Liver (tissue), 9 donors: ENCODE results near the gene CLK3. TPM values are rescaled to one million over a fixed set of nuclear protein-coding genes. Genes with fewer than 3 reads are reported as not detected.
A peak's percentile ranks its signal among the peaks of the same experiment; 100 is the strongest.

Experiments
- DNase-seq: peaks from one replicate; pipeline ENCODE4 v3.0.0-alpha.2; 2017; ENCODE audit warnings: low spot score
- H3K27ac ChIP-seq, 2 donors: one replicate each; pipeline ENCODE4 v1.7.0; 2013; ENCODE audit warnings: inconsistent platforms in 2 of 2, low read length in 2 of 2, control low read depth in 1 of 2, low read depth in 1 of 2, mild to moderate bottlenecking in 1 of 2
- H3K27me3 ChIP-seq, 4 donors: one replicate each; pipeline versions ENCODE4 v1.6.1 to v1.7.0; 2013; ENCODE audit warnings: low read length in 3 of 4, inconsistent platforms in 1 of 4, mild to moderate bottlenecking in 1 of 4, moderate library complexity in 1 of 4; ENCODE audit not compliant: control insufficient read depth in 4 of 4, insufficient read depth in 4 of 4
- H3K36me3 ChIP-seq, 4 donors: one replicate each; pipeline versions ENCODE4 v1.6.1 to v1.7.0; 2013; ENCODE audit warnings: low read length in 3 of 4, mild to moderate bottlenecking in 3 of 4, low read depth in 1 of 4, moderate library complexity in 1 of 4; ENCODE audit not compliant: control insufficient read depth in 4 of 4, insufficient read depth in 3 of 4
- H3K4me1 ChIP-seq, 4 donors: one replicate each; pipeline versions ENCODE4 v1.6.1 to v1.7.0; 2013; ENCODE audit warnings: low read length in 3 of 4, mild to moderate bottlenecking in 3 of 4, moderate library complexity in 1 of 4; ENCODE audit not compliant: control insufficient read depth in 4 of 4, insufficient read depth in 4 of 4
- H3K4me3 ChIP-seq, 3 donors: one replicate each; pipeline versions ENCODE4 v1.6.1 to v1.7.0; 2013; ENCODE audit warnings: low read length in 3 of 3, control low read depth in 1 of 3, low read depth in 1 of 3, mild to moderate bottlenecking in 1 of 3
- H3K9ac ChIP-seq, 2 donors: one replicate each; pipeline ENCODE4 v1.7.0; 2013; ENCODE audit warnings: low read length in 2 of 2, mild to moderate bottlenecking in 2 of 2, moderate library complexity in 2 of 2, control low read depth in 1 of 2, low read depth in 1 of 2
- H3K9me3 ChIP-seq, 4 donors: one replicate each; pipeline versions ENCODE4 v1.6.1 to v1.7.0; 2013; ENCODE audit warnings: low read length in 3 of 4; ENCODE audit not compliant: control insufficient read depth in 4 of 4
- EGR1 ChIP-seq, 2 donors: IDR thresholded peaks; 2 replicates each; pipeline ENCODE4 v1.6.1; 2016 to 2018; ENCODE audit warnings: antibody characterized with exemption in 2 of 2, low read depth in 2 of 2
- FOXA1 ChIP-seq: IDR thresholded peaks from 2 replicates; pipeline ENCODE4 v1.6.1; 2016; ENCODE audit warnings: antibody characterized with exemption
- FOXA2 ChIP-seq: IDR thresholded peaks from 2 replicates; pipeline ENCODE4 v1.6.1; 2016; ENCODE audit warnings: antibody characterized with exemption
- GABPA ChIP-seq, 2 donors: IDR thresholded peaks in 1 of 2; conservative IDR thresholded peaks in 1 of 2; 2 replicates each; pipeline ENCODE4 v1.6.1; 2016; ENCODE audit warnings: antibody characterized with exemption in 2 of 2, mild to moderate bottlenecking in 1 of 2, moderate library complexity in 1 of 2
- HNF4A ChIP-seq, 2 donors: conservative IDR thresholded peaks; 2 replicates each; pipeline ENCODE4 v1.6.1; 2016; ENCODE audit warnings: antibody characterized with exemption in 2 of 2, mild to moderate bottlenecking in 2 of 2
- HNF4G ChIP-seq: IDR thresholded peaks from 2 replicates; pipeline ENCODE4 v1.6.1; 2016; ENCODE audit warnings: antibody characterized with exemption
- JUND ChIP-seq, 2 donors: IDR thresholded peaks; 2 replicates each; pipeline ENCODE4 v1.6.1; 2016; ENCODE audit warnings: antibody characterized with exemption in 2 of 2
- NR2F2 ChIP-seq: IDR thresholded peaks from 2 replicates; pipeline ENCODE4 v1.6.1; 2016; ENCODE audit warnings: antibody characterized with exemption
- RAD21 ChIP-seq, 2 donors: IDR thresholded peaks; 2 replicates each; pipeline ENCODE4 v1.6.1; 2016; ENCODE audit warnings: antibody characterized with exemption in 2 of 2, mild to moderate bottlenecking in 2 of 2
- RXRA ChIP-seq, 2 donors: IDR thresholded peaks; 2 replicates each; pipeline ENCODE4 v1.6.1; 2017 to 2018; ENCODE audit warnings: antibody characterized with exemption in 2 of 2, mild to moderate bottlenecking in 1 of 2
- SP1 ChIP-seq: IDR thresholded peaks from 2 replicates; pipeline ENCODE4 v1.6.1; 2018; ENCODE audit warnings: antibody characterized with exemption, mild to moderate bottlenecking
- TAF1 ChIP-seq: conservative IDR thresholded peaks from 2 replicates; pipeline ENCODE4 v1.6.1; 2016; ENCODE audit warnings: antibody characterized with exemption, mild to moderate bottlenecking
- YY1 ChIP-seq: IDR thresholded peaks from 2 replicates; pipeline ENCODE4 v1.6.1; 2016; ENCODE audit warnings: antibody characterized with exemption, mild to moderate bottlenecking
- WGBS: extraction: QIAGEN DNeasy Blood & Tissue Kit; methylation state at CpG from one replicate; pipeline ENCODE4 v1.1.7; 2013; 5-methylcytosine and 5-hydroxymethylcytosine counted together
- polyA plus RNA-seq, 2 donors: library from polyadenylated mRNA; stranded (reverse) in 1 of 2; unstranded in 1 of 2; fragments of 200-250 nt in 1 of 2; fragments of >200 nt in 1 of 2; fragmentation: Nextera tagmentation in 1 of 2; extraction: Ambion mirVana in 1 of 2; gene quantifications; one replicate each; pipeline versions ENCODE4 v1.2.1 to v1.2.3, GENCODE V29; 2013 to 2015
- total RNA-seq, 2 donors: library from RNA; depleted of rRNA; stranded (reverse); fragments of >200 nt; gene quantifications; one replicate each; pipeline ENCODE4 v1.2.3, GENCODE V29; 2014
- TF ChIP-seq, protein P1 (sequence below): IDR thresholded peaks from 2 replicates; pipeline ENCODE4 v1.6.1; 2016; ENCODE audit warnings: antibody characterized with exemption
- TF ChIP-seq, protein P2 (sequence below): IDR thresholded peaks from 2 replicates; pipeline ENCODE4 v1.6.1; 2016; ENCODE audit warnings: antibody characterized with exemption, mild to moderate bottlenecking
- TF ChIP-seq, protein P3 (sequence below): fragments of 150-350 bp; IDR thresholded peaks from 2 replicates; pipeline ENCODE4 v1.5.1; 2017; ENCODE audit warnings: improper control_type of control experiment, low read depth, low read length; ENCODE audit not compliant: missing input control
- TF ChIP-seq, protein P4 (sequence below): IDR thresholded peaks from 2 replicates; pipeline ENCODE4 v1.6.1; 2016; ENCODE audit warnings: antibody characterized with exemption
- TF ChIP-seq, protein P5 (sequence below): IDR thresholded peaks from 2 replicates; pipeline ENCODE4 v1.6.1; 2016; ENCODE audit warnings: antibody characterized with exemption
- donor health status: healthy.
- donor health status: healthy.
- donor health status: healthy.
- donor health status: healthy.
- donor health status: healthy.

CLK3 gene
- total and polyA plus RNA-seq, 4 donors = 20.1 to 66.8 (median 28.4) TPM

DNA sequence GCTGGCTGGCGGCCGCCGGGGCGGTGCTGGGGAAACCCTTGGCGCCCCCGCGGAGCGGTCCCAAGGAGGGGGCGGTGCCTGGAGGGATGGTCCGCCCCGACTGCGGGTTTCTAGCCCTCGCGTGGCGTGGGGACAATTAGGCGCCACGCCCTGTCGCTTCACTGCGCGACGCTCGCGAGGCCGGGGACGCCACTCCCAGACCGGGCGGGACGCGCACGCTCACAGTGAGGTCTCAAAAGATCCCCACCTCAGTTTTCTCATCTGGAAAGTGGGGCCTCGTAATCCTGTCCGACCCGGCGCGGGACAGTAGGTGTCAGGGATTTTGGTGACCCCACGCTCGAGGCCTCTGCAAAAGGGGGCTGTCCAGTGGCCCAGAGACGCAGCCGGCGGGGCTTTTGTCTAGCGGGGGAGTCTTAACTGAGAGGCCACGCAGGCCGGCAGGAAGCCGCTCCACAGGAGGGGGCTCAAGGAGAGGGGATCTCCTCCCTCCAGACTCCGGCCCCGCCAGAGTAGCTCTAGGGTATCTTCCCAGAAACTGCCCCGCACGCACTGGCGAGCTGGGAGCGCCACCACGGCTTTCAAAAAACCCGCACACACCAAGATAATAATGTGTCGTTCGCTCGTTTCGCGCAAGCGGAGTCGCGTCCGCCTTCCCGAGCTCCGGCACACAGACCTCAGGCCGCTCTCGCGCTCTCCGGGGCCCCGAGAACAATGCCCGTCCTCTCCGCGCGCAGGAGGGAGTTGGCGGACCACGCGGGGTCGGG lies 710 bp upstream of the CLK3 start:
- peak overlapping the region; percentile 58 to 69 for H3K9ac ChIP-seq
- under 1% methylated on average over 76 of the region's 76 CpGs for WGBS
- H3K27ac ChIP-seq = peak overlapping the region; percentile 92 to 95
- peaks cover 0 to 9% (median 4%) of the 10 kb centered on the region in 4 donors for H3K36me3 ChIP-seq
- H3K4me1 ChIP-seq = peaks cover 9 to 35% (median 27%) of the 10 kb centered on the region in 4 donors
- peak overlapping the region; percentile 38 to 79 (median 76) for H3K4me3 ChIP-seq
- H3K27me3 ChIP-seq = no peaks in the 10 kb centered on the region
- DNase-seq = peak; percentile 92
- peak in 1 of 2 donors; percentile 14 for TF ChIP-seq HNF4A (conservative IDR thresholded peaks at IDR 0.05)
- peak in 1 of 2 donors; percentile 26 for TF ChIP-seq EGR1 (IDR thresholded peaks at IDR 0.05; ENCODE audit: low read depth in 2 of 2)
- no peak for TF ChIP-seq NR2F2
- H3K9me3 ChIP-seq = no peaks in the 10 kb centered on the region

DNA sequence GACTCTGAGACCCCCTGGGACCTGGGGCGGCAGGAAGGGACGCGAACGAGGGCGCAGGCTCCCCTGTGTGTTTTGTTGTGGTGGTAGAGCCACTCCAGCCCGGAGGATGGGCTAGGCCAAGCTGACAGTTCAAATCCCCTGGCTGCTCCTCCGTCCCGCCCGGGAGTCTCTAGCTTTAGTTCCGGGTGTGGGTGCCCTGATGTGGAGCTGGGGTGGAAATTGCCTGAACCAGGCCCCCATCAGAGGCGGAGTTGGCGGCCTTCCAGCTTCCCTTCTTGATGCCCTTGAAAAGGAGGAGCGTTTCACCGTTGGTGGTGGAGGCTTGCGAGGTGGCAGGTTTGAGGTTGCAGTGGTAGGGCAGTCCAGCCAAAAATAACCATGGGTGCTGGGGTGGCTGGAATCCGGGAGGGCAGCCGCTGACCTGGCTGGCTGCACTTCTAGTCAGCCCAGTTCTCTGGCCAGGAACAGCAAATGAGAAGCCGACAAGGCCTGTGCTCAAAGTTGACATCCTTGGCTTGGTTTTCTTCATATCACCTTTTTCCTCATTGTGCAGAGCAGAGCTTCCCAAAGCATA lies 817 bp downstream of the CLK3 start:
- H3K27ac ChIP-seq = peak overlapping the region; percentile 92 to 95
- peak; percentile 88 for DNase-seq
- H3K9me3 ChIP-seq = no peaks in the 10 kb centered on the region
- peak in 1 of 2 donors; percentile 45 for TF ChIP-seq HNF4A (conservative IDR thresholded peaks at IDR 0.05)
- TF ChIP-seq, protein P1, sequence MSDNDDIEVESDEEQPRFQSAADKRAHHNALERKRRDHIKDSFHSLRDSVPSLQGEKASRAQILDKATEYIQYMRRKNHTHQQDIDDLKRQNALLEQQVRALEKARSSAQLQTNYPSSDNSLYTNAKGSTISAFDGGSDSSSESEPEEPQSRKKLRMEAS = no peak
- peak; percentile 38 for TF ChIP-seq SP1
- TF ChIP-seq JUND (IDR thresholded peaks at IDR 0.05) = no peak
- TF ChIP-seq EGR1 (IDR thresholded peaks at IDR 0.05; ENCODE audit: low read depth in 2 of 2) = no peak
- TF ChIP-seq, protein P2, sequence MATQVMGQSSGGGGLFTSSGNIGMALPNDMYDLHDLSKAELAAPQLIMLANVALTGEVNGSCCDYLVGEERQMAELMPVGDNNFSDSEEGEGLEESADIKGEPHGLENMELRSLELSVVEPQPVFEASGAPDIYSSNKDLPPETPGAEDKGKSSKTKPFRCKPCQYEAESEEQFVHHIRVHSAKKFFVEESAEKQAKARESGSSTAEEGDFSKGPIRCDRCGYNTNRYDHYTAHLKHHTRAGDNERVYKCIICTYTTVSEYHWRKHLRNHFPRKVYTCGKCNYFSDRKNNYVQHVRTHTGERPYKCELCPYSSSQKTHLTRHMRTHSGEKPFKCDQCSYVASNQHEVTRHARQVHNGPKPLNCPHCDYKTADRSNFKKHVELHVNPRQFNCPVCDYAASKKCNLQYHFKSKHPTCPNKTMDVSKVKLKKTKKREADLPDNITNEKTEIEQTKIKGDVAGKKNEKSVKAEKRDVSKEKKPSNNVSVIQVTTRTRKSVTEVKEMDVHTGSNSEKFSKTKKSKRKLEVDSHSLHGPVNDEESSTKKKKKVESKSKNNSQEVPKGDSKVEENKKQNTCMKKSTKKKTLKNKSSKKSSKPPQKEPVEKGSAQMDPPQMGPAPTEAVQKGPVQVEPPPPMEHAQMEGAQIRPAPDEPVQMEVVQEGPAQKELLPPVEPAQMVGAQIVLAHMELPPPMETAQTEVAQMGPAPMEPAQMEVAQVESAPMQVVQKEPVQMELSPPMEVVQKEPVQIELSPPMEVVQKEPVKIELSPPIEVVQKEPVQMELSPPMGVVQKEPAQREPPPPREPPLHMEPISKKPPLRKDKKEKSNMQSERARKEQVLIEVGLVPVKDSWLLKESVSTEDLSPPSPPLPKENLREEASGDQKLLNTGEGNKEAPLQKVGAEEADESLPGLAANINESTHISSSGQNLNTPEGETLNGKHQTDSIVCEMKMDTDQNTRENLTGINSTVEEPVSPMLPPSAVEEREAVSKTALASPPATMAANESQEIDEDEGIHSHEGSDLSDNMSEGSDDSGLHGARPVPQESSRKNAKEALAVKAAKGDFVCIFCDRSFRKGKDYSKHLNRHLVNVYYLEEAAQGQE = no peak
- TF ChIP-seq, protein P3, sequence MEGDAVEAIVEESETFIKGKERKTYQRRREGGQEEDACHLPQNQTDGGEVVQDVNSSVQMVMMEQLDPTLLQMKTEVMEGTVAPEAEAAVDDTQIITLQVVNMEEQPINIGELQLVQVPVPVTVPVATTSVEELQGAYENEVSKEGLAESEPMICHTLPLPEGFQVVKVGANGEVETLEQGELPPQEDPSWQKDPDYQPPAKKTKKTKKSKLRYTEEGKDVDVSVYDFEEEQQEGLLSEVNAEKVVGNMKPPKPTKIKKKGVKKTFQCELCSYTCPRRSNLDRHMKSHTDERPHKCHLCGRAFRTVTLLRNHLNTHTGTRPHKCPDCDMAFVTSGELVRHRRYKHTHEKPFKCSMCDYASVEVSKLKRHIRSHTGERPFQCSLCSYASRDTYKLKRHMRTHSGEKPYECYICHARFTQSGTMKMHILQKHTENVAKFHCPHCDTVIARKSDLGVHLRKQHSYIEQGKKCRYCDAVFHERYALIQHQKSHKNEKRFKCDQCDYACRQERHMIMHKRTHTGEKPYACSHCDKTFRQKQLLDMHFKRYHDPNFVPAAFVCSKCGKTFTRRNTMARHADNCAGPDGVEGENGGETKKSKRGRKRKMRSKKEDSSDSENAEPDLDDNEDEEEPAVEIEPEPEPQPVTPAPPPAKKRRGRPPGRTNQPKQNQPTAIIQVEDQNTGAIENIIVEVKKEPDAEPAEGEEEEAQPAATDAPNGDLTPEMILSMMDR = no peak
- no peak for TF ChIP-seq HNF4G
- TF ChIP-seq, protein P4, sequence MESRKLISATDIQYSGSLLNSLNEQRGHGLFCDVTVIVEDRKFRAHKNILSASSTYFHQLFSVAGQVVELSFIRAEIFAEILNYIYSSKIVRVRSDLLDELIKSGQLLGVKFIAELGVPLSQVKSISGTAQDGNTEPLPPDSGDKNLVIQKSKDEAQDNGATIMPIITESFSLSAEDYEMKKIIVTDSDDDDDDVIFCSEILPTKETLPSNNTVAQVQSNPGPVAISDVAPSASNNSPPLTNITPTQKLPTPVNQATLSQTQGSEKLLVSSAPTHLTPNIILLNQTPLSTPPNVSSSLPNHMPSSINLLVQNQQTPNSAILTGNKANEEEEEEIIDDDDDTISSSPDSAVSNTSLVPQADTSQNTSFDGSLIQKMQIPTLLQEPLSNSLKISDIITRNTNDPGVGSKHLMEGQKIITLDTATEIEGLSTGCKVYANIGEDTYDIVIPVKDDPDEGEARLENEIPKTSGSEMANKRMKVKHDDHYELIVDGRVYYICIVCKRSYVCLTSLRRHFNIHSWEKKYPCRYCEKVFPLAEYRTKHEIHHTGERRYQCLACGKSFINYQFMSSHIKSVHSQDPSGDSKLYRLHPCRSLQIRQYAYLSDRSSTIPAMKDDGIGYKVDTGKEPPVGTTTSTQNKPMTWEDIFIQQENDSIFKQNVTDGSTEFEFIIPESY = no peak
- TF ChIP-seq GABPA (IDR thresholded peaks at IDR 0.05 in 1 of 2, conservative IDR thresholded peaks at IDR 0.05 in 1 of 2) = peak in 1 of 2 donors; percentile 37
- no peak for TF ChIP-seq FOXA2
- TF ChIP-seq FOXA1 = no peak
- no peak for TF ChIP-seq TAF1
- TF ChIP-seq, protein P5, sequence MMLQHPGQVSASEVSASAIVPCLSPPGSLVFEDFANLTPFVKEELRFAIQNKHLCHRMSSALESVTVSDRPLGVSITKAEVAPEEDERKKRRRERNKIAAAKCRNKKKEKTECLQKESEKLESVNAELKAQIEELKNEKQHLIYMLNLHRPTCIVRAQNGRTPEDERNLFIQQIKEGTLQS = no peak
- no peak for TF ChIP-seq RAD21 (IDR thresholded peaks at IDR 0.05)
- TF ChIP-seq YY1 = peak; percentile 61
- no peak for TF ChIP-seq NR2F2
- peak in 1 of 2 donors; percentile 47 for TF ChIP-seq RXRA (IDR thresholded peaks at IDR 0.05)
- H3K4me3 ChIP-seq = peak overlapping the region; percentile 76 to 96 (median 94)
- H3K9ac ChIP-seq = peak overlapping the region; percentile 78 to 95
- H3K27me3 ChIP-seq = no peaks in the 10 kb centered on the region
- peaks cover 6 to 21% (median 10%) of the 10 kb centered on the region in 4 donors for H3K36me3 ChIP-seq
- WGBS = under 1% methylated on average over 18 of the region's 18 CpGs
- H3K4me1 ChIP-seq = peaks cover 9 to 50% (median 40%) of the 10 kb centered on the region in 4 donors
